ENCODE results near the gene LDHAL6B.
"Not testable (repeated sequence)": the region's sequence is repeated elsewhere in the genome, so short reads cannot be mapped to it uniquely, and the experiment has no call there.

Gene LDHAL6B

DNA sequence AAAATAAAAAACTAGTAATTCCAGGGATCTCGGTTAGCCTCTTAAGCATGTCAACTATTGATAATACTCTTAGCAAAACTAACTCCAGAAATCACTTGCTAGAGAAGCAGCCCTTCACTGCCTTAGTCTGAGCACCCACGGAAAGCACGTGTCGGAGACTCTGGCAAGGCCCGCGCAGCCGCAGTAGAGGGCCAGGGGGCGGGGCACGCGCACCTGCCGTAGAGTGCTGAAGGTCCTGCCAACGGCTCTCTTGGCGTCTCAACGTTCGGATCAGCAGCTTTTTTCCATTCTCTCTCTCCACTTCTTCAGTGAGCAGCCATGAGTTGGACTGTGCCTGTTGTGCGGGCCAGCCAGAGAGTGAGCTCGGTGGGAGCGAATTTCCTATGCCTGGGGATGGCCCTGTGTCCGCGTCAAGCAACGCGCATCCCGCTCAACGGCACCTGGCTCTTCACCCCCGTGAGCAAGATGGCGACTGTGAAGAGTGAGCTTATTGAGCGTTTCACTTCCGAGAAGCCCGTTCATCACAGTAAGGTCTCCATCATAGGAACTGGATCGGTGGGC lies at the start of gene LDHAL6B:
LDHAL6B (plus strand) TSS at position 221 of the 561 bp plus-strand sequence; CDS start at position 319, 98 bp downstream.
- no peak for DNase-seq (ENCODE audit: low read depth in 2 of 2)

DNA sequence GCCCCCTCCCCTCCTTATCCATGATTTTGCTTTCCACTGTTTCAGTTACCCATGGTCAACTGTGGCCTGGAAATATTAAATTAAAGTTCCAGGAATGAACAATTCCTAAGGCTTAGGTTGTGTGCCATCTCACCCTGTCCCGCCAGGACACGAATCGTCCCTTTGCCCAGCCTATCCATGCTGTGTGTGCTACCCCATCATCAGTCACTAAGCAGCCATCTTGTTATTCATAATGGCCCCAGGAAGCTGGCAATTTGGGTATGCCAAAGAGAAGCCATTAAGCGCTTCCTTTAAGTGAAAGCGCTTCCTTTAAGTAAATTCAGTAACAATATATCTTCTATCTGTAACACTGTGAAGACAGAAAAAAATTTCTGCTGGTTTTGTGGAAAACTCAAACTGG lies 49.2 kb upstream of the LDHAL6B start:
- no peak for DNase-seq (ENCODE audit: low read depth in 2 of 2)

DNA sequence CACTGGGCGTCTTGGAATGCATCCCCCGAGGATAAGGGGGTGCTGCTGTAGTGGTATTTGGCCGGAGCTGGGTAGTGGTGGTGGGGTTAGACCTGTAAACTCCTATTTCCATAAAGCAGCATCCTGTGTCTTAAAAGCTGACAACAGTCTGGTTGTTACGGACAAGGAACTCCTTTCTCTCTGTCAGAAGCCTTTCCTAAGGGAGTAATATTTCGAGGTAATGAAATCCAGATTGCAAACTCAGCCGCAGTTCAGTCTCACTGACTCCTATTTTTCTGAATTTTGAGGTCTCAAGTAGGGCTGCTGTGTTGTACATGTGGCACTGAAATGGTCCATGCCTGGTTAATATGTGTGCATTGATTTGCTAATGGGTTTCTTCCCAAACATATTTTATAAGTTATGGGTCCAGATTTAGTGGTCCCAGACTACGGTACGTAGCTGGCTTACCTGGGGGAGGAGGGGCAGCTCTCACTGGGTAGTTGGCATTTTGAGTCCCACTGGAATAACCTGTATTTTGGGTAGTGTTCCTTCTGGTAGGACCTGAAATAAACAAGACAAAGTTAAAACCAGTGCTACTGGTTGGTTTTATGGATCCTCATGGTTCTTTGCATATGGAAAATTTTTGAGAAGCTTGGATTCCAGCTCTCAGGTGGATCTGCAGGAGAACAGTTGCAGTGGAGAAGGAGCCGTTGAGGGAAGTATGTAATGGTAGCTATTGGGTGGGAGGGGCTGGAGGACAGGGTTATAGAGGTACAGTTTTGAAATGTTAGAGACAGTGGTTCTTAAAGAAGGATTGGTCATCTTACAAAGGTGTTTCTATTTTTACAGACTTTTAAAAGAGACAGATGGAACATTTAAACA lies 48.6 kb upstream of the LDHAL6B start:
- no peak for DNase-seq (ENCODE audit: low read depth in 2 of 2)

DNA sequence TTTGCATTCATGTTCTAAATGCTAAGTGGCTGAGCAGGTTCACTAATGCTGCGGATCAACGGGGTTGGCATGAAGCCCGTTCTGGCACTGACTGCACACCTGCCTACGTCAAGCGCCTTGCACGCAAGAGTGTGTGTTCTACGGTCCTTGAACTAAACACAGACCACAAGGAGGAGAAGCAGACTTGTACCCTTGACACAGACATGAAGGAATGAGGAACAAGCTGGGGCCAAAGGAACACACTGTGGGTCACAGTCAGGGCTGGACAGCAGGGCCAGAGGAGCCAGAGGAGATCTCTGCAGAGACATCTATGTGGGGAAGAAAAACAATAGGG lies 48.0 kb upstream of the LDHAL6B start:
- DNase-seq (ENCODE audit: low read depth in 2 of 2): no peak

DNA sequence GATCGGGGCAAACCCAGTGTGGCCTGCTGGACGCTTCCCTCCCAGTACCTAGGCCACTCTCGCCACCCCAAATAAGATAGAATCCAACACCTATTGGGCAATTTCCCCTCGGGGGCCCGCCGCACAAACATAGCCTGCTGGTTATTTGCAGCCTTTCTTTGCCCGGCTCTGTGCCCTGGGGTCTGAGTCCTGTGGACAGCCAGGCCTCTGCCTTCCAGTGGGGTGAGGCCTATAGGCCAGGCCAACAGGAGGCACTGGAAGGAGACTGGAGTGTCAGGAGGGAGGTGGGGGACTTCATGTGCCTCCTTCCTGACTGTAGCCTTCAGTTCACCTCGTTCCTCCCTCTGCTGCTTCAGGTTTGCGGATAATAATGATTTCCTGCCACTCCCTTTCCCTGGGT lies 47.4 kb upstream of the LDHAL6B start:
- no peak for DNase-seq (ENCODE audit: low read depth in 2 of 2)

DNA sequence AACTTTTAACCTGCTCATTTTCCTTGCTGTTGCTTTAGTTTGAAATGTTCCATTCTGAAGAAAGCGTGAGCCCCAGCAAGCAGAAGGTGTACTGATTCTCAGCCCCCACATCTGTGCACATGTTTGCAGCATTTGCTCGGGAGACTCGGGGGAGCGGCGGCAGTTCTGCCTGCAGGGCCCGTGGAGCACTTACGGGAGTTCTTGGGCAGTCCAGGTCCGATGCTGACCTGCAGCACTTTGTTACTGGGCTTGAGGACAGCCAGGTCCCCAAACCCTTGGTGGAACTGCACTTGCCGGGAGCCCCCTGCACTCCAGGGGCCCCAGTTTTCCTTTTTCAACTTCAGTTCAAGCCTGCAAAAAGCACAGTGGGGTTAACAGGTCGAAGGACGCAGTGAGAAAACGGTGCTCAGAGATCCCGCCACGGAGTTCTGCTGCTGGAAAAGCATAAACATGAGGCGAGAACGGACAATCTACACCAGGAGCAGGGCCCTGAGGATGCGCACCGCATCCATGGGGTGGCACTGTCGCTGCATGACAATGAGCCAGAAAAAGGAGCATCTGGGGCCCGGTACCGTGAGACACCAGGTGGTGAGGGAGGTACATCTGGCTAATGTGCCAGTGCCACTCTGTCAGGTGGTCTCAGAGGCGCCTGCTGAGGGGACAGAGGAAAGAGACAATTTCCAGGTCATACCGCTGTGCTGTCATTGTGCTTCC lies 45.6 kb upstream of the LDHAL6B start:
- no peak for DNase-seq (ENCODE audit: low read depth in 2 of 2)

DNA sequence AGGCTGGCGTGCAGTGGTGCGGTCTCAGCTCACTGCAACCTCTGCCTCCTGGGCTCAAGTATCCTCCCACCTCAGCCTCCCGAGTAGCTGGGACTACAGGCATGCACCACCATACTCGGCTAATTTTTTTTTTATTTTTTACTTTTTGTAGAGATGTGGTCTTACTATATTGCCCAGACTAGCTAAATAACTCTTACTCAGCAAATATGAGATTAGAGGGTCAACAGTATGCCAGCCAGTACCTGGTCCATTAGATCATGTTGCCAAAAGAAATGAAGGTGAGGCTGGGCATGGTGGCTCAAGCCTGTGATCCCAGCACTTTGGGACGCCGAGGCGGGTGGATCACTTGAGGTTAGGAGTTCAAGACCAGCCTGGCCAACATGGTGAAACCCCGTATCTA lies 44.6 kb upstream of the LDHAL6B start:
- not testable (repeated sequence) for DNase-seq (ENCODE audit: low read depth in 2 of 2)

DNA sequence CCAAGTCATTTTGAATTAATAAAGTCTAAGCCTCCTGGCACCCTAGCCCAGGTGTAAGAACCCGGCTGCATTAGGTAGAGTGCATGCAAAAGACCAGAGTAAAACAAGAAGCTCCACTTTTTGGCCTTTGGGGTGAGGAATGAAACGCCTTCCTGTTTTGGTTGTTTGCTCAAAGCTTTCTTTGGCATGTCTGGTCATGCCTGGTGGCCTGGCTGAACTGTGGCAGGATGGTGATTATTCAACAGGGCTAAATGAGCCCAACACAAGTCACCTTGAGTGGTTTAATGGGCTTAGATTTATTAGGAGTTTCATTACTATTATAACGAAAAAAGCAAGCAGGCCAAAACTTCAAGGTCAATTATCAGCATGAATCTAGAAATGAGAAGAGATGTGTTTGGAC lies 40.9 kb upstream of the LDHAL6B start:
- DNase-seq (ENCODE audit: low read depth in 2 of 2): no peak

DNA sequence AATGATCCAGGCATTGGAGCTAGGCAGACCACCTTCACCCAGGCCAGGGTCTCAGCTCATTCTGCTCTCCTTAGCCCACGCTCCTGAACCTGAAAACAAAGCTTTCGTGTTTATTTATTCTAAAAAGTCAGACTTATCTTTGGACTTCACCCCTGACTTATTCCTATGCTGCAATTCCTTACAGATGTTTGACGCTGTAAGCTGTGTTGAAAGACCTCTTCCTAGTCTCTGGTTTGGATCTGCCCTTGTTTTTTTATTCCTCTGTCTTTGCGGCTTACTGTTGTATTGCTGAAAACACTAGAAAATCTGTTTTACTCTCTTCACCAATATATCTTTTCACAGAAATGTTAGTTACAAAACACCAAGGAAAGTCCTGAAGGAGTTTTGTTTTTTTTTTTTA lies 40.5 kb upstream of the LDHAL6B start:
- DNase-seq (ENCODE audit: low read depth in 2 of 2): no peak

DNA sequence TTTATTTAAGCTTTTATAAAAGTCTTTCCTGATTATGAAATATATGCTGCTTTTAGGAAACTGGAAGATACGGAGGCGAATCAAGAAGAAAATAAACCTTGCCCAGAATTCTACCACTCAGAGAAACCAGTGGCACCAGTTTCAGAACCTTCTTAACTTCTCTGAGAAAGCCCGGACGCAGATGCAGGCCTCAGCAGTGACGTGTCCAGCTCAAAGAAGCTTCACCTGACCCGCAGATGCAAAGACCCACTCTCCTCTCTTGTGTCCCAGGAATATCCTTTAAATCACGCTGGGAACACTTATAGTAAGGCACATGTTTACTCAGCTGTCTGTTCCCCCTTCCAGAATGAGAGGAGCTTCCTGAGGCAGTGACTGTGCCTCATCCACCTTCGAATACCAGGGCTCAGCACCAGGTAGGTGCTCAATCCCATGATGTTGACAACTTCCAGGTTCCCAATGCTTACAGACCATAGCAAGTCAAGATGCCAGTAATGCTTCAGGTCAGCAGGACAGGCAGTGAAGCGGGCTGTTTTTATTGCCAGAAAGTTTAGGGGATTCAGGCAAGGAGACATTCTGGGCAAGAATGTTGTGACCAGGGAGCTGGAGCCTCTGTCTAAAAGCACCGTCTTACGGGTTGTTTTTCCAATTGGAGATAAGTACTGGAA lies 39.9 kb upstream of the LDHAL6B start:
- no peak for DNase-seq (ENCODE audit: low read depth in 2 of 2)

DNA sequence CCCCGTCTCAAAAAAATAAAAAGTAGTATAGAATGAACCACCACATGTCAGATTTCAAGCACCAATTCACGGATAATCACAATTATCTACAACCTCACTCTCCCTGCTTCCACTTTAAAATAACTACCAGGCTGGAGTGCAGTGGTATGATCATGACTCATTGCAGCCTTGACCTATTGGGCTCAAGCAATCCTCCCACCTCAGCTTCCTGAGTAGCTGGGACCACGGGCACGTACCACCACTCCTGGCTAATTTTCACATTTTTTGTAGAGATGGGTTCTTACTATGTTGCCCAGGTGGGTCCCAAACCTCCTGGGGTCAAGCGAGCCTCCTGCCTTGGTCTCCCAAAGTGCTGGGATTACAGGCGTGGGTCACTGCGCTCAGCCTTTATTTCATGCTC lies 38.1 kb upstream of the LDHAL6B start:
- no peak for DNase-seq (ENCODE audit: low read depth in 2 of 2)

DNA sequence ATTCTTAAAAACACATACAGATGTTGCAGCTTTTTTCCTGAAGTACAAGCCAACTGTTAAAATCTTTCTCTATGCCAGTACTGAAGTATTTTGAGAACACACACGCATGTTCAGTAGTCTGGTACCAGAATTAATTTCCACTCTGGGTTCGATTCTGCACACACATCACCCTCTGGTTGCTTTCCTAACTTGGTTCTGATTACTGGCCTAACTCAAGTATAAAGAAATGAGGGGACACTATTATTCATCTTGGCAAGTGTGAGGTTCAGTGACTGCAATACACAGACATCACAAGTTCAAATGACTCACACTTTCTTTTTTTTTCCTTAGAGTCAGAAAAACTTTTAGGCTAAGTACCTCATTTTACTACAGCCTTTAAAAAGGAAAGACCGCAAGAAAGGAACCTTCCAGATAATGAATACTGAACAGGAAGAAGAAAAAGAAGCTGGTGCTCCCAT lies 37.4 kb upstream of the LDHAL6B start:
- DNase-seq (ENCODE audit: low read depth in 2 of 2): no peak

DNA sequence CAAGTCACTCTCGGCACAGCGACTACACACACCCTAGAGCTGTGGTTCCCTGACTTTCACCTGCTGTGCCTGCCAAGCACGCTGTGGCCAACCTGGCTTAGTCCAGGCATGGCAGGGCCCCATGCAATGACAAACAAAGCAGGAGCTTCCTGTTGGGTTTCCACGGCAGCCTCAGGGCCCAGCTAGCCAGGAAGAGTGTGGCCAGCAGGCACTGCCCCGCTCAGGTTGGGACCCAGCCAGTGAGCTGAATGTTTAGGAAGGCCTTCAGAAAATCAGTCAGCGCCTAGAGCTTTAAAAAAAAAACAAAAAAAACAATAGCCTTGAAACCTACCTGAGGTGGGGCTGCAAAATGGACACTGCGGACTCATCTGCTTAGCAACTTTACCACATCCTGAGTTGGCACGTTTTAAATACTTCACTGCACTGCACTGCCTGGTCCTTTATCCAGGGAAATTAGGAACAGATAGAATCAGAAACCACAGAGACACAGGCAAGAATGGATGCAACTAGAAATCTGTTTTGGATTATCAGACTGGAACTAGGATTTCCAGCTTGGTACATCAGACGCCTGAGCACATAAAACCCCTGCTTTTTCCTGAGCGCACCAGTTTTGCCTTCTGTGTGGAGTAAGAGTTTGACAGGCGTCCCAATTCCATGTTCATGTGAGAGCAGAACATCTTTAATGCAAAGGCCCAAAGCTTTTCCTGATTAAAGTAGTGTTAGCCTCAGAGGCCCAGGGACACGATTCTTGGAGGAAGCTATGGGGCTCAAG lies 36.2 kb upstream of the LDHAL6B start:
- DNase-seq (ENCODE audit: low read depth in 2 of 2): no peak

DNA sequence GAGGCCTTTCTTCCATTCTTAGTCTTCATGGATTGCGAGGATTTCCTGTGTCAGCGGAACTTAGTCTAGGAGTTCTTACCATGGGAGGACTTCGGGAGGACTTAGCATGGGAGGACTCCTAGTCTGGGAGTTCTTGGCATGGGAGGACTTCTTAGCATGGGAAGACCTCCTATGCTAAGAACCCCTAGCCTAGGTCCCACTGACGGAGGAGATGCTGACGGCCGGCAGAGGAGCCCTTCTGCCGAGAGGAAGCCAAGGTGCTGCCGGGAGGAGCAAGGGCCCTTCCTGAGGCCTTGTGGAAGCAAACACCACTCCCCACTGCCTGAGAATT lies 35.6 kb upstream of the LDHAL6B start:
- no peak for DNase-seq (ENCODE audit: low read depth in 2 of 2)

DNA sequence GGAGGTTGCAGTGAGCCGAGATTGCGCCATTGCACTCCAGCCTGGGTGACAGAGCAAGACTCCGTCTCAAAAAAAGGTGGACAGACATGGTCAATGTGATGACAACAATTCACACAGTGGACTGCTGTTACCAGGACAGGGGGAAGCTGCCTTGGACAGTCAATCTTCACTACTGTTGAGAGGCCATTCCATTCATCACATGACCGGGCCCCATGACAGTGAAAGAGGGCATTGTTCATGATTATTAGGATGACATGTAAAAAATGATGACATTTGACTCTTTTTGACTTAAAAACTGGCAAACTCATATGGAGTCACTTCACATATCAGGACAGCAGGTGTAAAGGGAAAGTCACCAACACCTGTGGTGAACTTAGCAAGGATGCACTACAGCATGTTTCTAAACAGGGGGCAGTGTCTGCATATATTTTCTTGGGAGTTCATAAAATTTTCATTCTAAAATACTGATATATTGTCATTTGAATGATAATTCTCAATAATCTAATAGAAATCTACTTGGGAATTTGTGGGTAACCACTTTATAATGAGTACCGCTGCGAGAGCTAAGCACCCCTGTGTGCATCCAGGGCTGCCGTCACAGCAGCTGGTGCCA lies 34.2 kb upstream of the LDHAL6B start:
- no peak for DNase-seq (ENCODE audit: low read depth in 2 of 2)

DNA sequence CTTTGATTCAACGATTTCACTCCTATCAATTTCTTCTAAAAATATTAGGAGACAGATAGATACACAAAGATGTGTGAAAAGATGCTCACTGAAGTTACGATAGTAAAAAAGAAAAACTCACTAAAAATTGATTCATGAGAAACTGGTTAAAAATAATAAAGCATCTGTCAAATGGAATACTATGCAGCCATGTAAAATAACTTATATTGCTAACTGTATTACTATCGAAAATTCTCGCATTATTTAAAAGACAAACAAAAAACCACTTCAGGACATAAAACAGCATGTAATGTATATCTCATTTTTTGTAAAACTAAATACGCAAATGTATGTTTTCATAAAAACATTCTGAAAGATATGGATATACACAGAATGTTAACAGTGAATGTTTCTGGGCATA lies 33.4 kb upstream of the LDHAL6B start:
- DNase-seq (ENCODE audit: low read depth in 2 of 2): no peak

DNA sequence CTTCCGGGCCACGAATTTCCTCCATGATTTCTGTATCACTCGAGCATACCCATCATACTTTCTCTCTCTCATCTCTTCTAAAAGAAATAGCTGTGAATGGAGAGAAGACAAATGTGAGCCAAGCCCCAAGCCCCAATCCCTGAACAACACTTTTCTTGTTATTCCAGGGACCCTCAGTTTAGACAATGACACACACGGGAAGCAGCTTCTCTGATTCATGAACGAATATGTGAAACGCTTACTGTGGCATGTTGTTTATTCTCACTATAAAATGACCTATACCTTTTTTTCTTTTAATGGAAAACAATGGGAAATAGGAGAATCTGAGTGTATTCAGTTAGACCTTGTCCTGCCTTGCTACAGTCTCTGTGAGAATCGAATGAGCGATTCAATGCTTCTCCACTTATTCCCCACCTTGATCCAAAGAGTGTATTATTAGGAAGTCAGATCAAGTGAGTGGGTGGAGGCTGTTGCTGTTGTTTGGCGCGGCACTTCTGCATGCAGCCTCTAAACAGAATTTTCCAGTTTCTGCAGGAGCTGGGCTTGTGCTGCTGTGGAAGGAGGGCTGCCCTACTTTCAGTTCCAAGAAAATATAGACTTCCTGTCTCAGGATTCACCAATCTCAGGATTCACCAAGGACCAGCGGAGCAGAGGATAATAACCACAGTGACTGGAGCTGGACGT lies 32.4 kb upstream of the LDHAL6B start:
- no peak for DNase-seq (ENCODE audit: low read depth in 2 of 2)

DNA sequence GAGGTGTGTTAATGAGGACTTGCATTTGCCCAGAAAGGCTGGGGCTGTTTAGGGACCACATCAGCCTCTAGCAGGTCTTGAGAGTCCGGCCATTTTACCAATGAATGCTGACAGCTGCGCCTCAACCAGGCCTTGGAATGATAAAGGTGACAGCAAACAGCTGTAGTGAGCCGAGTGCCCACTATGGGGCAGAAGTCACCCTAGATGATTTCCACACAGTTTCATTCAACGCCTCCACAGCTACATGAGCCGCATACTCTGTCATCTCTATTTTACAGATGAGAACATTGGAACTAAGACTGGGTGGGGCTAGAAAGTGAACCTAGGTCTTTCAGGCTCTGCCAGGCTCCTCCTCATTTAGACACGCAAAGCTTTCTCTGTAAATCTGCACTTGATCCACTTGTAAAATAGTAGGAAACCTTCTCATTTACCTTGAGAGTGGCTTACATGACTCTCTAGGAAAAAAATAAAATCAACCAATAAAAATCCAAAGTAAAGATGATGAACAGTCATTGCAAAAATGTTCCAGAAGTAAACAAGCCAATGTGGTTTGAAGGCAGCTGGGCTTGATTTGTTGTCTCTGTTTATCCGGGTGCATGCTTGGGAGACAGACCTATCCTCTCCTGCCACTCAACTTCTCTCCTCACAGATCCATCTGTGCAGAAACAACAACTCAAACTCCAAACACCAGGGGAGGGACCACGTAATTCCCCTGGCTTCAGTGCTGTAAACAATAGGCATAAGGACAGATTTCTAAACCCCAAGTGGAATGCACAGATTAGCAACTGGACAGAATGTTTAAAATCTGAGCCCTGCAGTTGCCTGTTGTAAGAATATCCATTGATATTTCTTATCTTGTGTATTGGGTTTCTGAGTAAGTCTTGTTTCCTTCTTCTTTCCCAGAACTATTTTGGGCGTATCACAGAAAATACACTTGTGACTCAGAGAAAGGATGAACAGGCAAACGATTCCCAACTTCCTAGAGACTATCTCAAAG lies 31.5 kb upstream of the LDHAL6B start:
- peak; percentile 8 to 36 for DNase-seq (ENCODE audit: low read depth in 2 of 2)

DNA sequence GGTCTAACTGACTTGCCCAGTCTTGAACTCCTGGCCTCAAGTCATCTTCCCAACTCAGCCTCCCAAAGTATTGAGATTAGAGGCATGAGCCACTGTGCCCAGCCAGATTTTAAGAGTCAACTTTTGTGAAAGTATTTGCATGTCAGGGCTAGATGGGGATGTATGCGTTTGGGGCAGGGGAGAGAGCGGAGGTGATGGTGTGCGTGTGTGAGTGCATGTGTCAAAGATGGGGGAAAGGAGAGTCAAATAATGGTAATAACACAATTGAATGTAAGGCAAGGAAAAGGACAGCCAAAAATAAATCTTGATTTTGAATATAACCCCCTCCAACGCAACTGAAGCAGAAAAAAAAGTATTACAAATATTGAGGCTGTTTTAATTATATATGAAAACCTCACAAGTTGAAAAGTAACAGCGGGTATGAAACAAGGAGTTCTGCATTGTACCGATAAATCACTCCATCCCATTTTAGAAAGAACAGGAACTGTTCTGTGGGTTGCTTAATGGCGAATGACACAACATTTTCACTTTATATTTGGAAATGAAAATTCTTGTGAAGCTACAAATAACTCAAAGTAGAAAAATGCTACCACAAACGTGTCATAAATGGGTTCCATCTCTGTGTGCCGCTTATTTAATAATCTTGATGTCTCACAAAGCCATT lies 29.9 kb upstream of the LDHAL6B start:
- DNase-seq (ENCODE audit: low read depth in 2 of 2): no peak

Data from stimulated activated CD4-positive, alpha-beta T cell treated with anti-CD3 and anti-CD28 coated beads, Interleukin-15, amount 100 ng/mL, for 48 hours (primary cell).